Loucy (cell line): ENCODE results near the gene ST8SIA5.

Source experiments
- EZH2phosphoT487 ChIP-seq: fragments of 200-600 bp; IDR thresholded peaks from 2 replicates; pipeline ENCODE4 v1.6.1; 2018; ENCODE audit warnings: antibody characterized with exemption, mild to moderate bottlenecking, moderate library complexity, borderline replicate concordance
- TF ChIP-seq, protein P1 (sequence below): fragments of 200-600 bp; sonication (generic); conservative IDR thresholded peaks from 2 replicates; pipeline ENCODE4 v1.5.1; 2014; ENCODE audit warnings: mild to moderate bottlenecking, antibody characterized with exemption, low read length

DNA sequence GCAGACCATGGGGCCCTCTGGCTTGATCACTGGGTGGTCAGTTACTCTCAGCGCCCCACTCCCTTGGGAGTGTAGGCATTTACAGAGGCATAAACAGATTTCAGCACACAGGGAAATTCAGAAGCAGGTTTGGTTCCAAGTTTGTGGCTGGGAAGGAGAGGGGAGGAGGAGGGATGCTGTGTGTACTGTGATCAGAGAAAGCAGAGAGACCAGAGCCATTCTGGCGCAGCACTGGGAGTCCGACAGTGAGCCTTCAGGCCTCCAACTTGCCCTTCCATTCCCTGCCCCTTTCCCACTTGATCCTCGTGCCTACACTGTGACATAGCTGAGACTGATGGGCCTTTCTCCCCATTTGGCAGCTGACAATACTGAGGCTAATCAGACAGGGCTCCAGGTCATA is 52.0 kb downstream of the ST8SIA5 start:
- TF ChIP-seq, protein P1, sequence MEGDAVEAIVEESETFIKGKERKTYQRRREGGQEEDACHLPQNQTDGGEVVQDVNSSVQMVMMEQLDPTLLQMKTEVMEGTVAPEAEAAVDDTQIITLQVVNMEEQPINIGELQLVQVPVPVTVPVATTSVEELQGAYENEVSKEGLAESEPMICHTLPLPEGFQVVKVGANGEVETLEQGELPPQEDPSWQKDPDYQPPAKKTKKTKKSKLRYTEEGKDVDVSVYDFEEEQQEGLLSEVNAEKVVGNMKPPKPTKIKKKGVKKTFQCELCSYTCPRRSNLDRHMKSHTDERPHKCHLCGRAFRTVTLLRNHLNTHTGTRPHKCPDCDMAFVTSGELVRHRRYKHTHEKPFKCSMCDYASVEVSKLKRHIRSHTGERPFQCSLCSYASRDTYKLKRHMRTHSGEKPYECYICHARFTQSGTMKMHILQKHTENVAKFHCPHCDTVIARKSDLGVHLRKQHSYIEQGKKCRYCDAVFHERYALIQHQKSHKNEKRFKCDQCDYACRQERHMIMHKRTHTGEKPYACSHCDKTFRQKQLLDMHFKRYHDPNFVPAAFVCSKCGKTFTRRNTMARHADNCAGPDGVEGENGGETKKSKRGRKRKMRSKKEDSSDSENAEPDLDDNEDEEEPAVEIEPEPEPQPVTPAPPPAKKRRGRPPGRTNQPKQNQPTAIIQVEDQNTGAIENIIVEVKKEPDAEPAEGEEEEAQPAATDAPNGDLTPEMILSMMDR = no peak
- TF ChIP-seq EZH2phosphoT487 = no peak
